ENCODE results near the gene PAPOLA.

DNA sequence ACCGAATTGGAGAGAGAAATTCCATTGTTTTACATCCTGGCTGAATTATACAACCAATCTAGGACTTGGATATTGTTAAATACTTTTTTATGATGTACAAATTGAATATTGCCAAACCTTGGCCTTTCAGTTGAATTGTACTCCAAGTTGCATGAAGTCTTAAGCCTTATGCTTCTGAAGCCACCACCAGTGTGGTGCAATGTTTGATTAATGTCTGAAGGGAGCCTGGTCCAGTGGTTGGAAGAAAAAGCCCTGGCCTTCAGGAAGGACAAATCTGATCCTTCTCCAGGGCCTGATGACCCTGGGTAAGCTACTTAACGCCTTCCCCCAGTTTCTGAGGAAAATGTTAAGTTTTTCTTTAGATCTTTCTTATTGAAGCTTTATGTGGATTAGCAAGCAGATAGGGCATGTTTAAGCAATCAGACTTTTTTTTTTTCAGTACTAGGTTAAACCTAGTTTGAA lies 72.0 kb downstream of the PAPOLA start:
- TF ChIP-seq, protein P1, sequence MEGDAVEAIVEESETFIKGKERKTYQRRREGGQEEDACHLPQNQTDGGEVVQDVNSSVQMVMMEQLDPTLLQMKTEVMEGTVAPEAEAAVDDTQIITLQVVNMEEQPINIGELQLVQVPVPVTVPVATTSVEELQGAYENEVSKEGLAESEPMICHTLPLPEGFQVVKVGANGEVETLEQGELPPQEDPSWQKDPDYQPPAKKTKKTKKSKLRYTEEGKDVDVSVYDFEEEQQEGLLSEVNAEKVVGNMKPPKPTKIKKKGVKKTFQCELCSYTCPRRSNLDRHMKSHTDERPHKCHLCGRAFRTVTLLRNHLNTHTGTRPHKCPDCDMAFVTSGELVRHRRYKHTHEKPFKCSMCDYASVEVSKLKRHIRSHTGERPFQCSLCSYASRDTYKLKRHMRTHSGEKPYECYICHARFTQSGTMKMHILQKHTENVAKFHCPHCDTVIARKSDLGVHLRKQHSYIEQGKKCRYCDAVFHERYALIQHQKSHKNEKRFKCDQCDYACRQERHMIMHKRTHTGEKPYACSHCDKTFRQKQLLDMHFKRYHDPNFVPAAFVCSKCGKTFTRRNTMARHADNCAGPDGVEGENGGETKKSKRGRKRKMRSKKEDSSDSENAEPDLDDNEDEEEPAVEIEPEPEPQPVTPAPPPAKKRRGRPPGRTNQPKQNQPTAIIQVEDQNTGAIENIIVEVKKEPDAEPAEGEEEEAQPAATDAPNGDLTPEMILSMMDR (IDR thresholded peaks at IDR 0.05): no peak
- TF ChIP-seq POLR2A (IDR thresholded peaks at IDR 0.05): no peak
- TF ChIP-seq POLR2AphosphoS5 (IDR thresholded peaks at IDR 0.05; ENCODE audit: insufficient read depth in 1 of 2, low read depth in 1 of 2): no peak

Data from vagina (tissue), 2 donors.